ENCODE results near the gene ZNF277. TPM values are rescaled to one million over a fixed set of nuclear protein-coding genes. Genes with fewer than 3 reads are reported as not detected.

Gene ZNF277
- total RNA-seq, 4 donors from 2014 or later = 2.2 to 27.6 (median 24.1) TPM

DNA sequence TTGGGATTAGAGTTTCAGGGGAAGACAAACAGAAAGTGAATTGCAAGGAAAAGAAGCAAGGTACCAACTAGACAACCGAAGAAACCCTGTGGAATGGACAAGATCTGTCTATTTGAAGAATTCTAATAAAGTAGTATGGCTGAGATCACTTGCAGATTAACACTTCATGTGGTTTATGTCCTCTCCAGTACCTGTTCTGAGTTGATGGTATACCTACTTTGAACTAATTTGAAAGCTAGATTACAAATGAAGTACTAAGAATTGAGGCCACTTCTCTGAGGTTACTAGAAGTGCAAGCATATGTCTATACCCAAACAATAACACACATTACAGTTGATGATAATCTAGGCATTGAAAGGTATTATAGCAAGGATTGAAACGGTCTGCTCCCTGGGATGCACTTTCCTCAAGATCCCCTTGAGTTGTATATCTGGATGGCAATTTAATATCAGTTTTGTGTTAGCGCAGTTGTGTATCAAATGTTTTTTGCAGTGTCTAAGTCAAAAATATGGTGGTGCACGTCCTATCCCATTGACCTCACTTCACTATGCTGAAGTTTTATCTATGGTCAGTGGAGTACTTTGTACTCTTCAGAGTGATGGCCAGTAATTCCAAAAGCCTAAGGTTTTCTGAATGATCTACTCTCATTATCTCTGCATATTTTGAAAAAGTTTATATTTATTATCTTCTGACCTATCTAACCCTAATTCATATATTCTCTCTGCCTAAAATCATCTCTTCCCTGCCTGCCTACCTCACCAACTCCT is 25.9 kb downstream of the ZNF277 start:
- 87 to 91% methylated on average over 4 of the region's 4 CpGs for WGBS, 2 donors (ENCODE audit: low coverage in 1 of 2)
- H3K4me1 ChIP-seq = peaks cover 0 to 6% (median 0%) of the 10 kb centered on the region in 4 donors
- H3K27ac ChIP-seq = no peak overlapping the region
- no peak overlapping the region for H3K4me3 ChIP-seq
- no peak for DNase-seq
- TF ChIP-seq, protein P1, sequence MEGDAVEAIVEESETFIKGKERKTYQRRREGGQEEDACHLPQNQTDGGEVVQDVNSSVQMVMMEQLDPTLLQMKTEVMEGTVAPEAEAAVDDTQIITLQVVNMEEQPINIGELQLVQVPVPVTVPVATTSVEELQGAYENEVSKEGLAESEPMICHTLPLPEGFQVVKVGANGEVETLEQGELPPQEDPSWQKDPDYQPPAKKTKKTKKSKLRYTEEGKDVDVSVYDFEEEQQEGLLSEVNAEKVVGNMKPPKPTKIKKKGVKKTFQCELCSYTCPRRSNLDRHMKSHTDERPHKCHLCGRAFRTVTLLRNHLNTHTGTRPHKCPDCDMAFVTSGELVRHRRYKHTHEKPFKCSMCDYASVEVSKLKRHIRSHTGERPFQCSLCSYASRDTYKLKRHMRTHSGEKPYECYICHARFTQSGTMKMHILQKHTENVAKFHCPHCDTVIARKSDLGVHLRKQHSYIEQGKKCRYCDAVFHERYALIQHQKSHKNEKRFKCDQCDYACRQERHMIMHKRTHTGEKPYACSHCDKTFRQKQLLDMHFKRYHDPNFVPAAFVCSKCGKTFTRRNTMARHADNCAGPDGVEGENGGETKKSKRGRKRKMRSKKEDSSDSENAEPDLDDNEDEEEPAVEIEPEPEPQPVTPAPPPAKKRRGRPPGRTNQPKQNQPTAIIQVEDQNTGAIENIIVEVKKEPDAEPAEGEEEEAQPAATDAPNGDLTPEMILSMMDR (IDR thresholded peaks at IDR 0.05) = no peak
- TF ChIP-seq POLR2A (IDR thresholded peaks at IDR 0.05) (no peak), POLR2AphosphoS5 (IDR thresholded peaks at IDR 0.05) (no peak), EP300 (IDR thresholded peaks at IDR 0.05; ENCODE audit: low read depth) (no peak)
- H3K9me3 ChIP-seq = no peaks in the 10 kb centered on the region
- no peaks in the 10 kb centered on the region for H3K27me3 ChIP-seq
- in situ Hi-C loops (cut with MboI; ENCODE audit: low pct_ligation_motif_present in 1 of 4, low pct_unique_long_range_greater_than_20kb in 1 of 4, low sequenced_read_pairs in 3 of 4) = no loop called here
- H3K36me3 ChIP-seq = no peaks in the 10 kb centered on the region
- intact Hi-C loops (cut with DNase I; ENCODE audit: low total_unique reads) = no loop called here

DNA sequence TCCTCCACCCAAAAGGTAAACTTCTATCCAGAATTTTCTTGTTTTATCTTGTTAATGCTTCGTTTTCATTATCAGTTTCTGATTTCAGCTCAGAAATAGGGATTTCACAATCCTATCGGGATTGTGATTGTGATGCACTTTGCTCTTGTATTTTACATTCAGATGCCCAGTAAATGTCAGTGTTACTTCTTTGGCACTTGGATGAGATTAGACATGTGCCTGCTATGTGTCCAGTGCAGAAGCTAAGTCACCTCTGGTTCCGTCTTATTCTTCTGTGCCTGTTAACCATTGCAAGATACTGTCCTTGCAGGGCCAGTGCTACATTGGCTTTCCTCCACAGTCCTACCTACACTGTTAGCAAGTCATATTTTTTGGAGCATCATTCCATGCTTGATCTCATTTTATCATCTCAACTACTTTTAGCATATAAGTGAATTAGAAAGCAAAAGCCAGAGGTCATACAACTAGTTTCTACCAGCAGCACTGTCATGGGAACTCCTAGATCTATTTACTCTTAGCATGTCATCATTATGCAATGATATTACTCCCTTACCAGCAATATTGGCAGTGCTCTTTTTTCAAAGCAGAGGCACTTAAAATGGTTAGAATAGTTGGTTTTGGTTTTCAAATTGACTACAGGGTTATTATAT is 26.7 kb downstream of the ZNF277 start:
- in situ Hi-C loops (cut with MboI; ENCODE audit: low pct_ligation_motif_present in 1 of 4, low pct_unique_long_range_greater_than_20kb in 1 of 4, low sequenced_read_pairs in 3 of 4) = no loop called here
- Histone ChIP-seq H3K36me3 (no peaks in the 10 kb centered on the region), H3K9me3 (no peaks in the 10 kb centered on the region), H3K4me3 (no peak overlapping the region), H3K27me3 (no peaks in the 10 kb centered on the region), H3K27ac (no peak overlapping the region), H3K4me1 (peaks cover 0 to 6% (median 0%) of the 10 kb centered on the region in 4 donors)
- DNase-seq = no peak
- TF ChIP-seq EP300 (IDR thresholded peaks at IDR 0.05; ENCODE audit: low read depth) = no peak
- no peak for TF ChIP-seq POLR2A (IDR thresholded peaks at IDR 0.05)
- no peak for TF ChIP-seq POLR2AphosphoS5 (IDR thresholded peaks at IDR 0.05)
- TF ChIP-seq, protein P1 (IDR thresholded peaks at IDR 0.05) = no peak
- 80 to 86% methylated on average over 3 of the region's 3 CpGs for WGBS, 2 donors (ENCODE audit: low coverage in 1 of 2)
- intact Hi-C loops (cut with DNase I; ENCODE audit: low total_unique reads) = no loop called here

DNA sequence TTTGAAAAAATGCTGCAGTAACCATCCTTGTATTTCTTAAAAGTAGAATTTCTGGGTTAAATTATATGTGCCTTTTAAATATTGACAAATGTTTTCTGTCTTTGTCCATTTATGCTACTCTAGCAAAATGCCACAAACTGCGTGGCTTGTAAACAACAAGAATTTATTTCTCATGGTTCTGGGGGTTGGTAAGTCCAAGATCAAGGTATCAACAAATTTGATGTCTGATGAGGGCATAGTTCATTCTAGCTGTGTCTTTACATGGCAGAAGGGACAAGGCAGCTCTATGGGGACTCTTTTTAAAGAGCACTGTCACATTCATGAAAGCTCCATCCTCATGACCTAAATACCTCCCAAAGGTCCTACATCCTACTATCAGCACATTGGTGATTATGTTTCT is 27.7 kb downstream of the ZNF277 start:
- Histone ChIP-seq H3K9me3 (no peaks in the 10 kb centered on the region), H3K4me3 (no peak overlapping the region), H3K4me1 (peaks cover 0 to 6% (median 0%) of the 10 kb centered on the region in 4 donors), H3K27ac (no peak overlapping the region), H3K27me3 (no peaks in the 10 kb centered on the region), H3K36me3 (no peaks in the 10 kb centered on the region)
- DNase-seq = no peak
- in situ Hi-C loops (cut with MboI; ENCODE audit: low pct_ligation_motif_present in 1 of 4, low pct_unique_long_range_greater_than_20kb in 1 of 4, low sequenced_read_pairs in 3 of 4) (no loop called here), intact Hi-C loops (cut with DNase I; ENCODE audit: low total_unique reads) (no loop called here)
- 100% methylated on average over 1 of the region's 1 CpG for WGBS, 2 donors (ENCODE audit: low coverage in 1 of 2)
- TF ChIP-seq POLR2AphosphoS5 (IDR thresholded peaks at IDR 0.05) = no peak
- TF ChIP-seq EP300 (IDR thresholded peaks at IDR 0.05; ENCODE audit: low read depth) = no peak
- no peak for TF ChIP-seq POLR2A (IDR thresholded peaks at IDR 0.05)
- TF ChIP-seq, protein P1 (IDR thresholded peaks at IDR 0.05) = no peak

DNA sequence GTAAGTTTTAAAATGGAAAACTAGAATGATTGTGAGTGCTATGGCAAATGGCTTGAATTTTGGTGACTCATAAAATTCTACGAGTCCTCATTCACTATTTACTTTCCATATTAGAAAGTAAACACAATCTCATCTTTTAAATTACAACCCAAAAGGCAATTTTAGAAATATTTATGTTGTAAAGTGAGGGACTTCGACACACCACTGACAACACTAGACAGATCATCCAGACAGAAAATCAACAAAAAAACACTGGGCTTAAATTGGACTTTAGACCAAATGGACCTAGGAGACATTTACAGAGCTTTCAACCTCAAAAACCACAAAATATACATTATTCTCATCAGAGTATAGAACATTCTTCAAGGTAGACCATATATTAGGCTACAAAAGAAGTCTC is 30.1 kb downstream of the ZNF277 start:
- no peaks in the 10 kb centered on the region for H3K27me3 ChIP-seq
- no peaks in the 10 kb centered on the region for H3K9me3 ChIP-seq
- intact Hi-C loops (cut with DNase I; ENCODE audit: low total_unique reads) (no loop called here), in situ Hi-C loops (cut with MboI; ENCODE audit: low pct_ligation_motif_present in 1 of 4, low pct_unique_long_range_greater_than_20kb in 1 of 4, low sequenced_read_pairs in 3 of 4) (no loop called here)
- H3K27ac ChIP-seq = no peak overlapping the region
- WGBS, 2 donors (ENCODE audit: low coverage in 1 of 2) = 56 to 65% methylated on average over 2 of the region's 2 CpGs
- H3K36me3 ChIP-seq = no peaks in the 10 kb centered on the region
- no peak for DNase-seq
- TF ChIP-seq, protein P1 (IDR thresholded peaks at IDR 0.05) = no peak
- TF ChIP-seq EP300 (IDR thresholded peaks at IDR 0.05; ENCODE audit: low read depth) (no peak), POLR2A (IDR thresholded peaks at IDR 0.05) (no peak), POLR2AphosphoS5 (IDR thresholded peaks at IDR 0.05) (no peak)
- no peak overlapping the region for H3K4me3 ChIP-seq
- peaks cover 0 to 11% (median 0%) of the 10 kb centered on the region in 4 donors for H3K4me1 ChIP-seq

Measured in transverse colon (tissue), 4 donors.